Measurements from ENCODE around the gene ENPP3. TPM values are rescaled to one million over a fixed set of nuclear protein-coding genes. Genes with fewer than 3 reads are reported as not detected.

ENPP3 gene
- total and polyA plus RNA-seq, 3 donors from 2014 or later = 1.6 to 3.3 (median 2.8) TPM

- 68 to 77% methylated on average over 3 of the region's 3 CpGs for WGBS, 2 donors
- H3K9me3 ChIP-seq = no peaks in the 10 kb centered on the region
- no peaks in the 10 kb centered on the region for H3K36me3 ChIP-seq (ENCODE audit: low read depth, missing control alignments)
- H3K27ac ChIP-seq = no peak overlapping the region
- H3K4me1 ChIP-seq = no peaks in the 10 kb centered on the region
- DNase-seq = no peak
- no peak overlapping the region for H3K4me3 ChIP-seq
- H3K27me3 ChIP-seq = no peaks in the 10 kb centered on the region
- TF ChIP-seq POLR2A (IDR thresholded peaks at IDR 0.05) (no peak), CTCF (IDR thresholded peaks at IDR 0.05) (no peak)
- intact Hi-C loops (cut with DNase I; ENCODE audit: low total_unique reads) = no loop called here
Measured at GRCh38 chr6:131640576-131640975, 3.5 kb downstream of the ENPP3 start.

GRCh38 chr6:131641554-131641953 is 4.5 kb downstream of the ENPP3 start:
- WGBS, 2 donors = 90 to 100% methylated on average over 1 of the region's 1 CpG

GRCh38 chr6:131642565-131642964 is 5.5 kb downstream of the ENPP3 start:
- Histone ChIP-seq H3K4me1 (no peaks in the 10 kb centered on the region), H3K27ac (no peak overlapping the region), H3K27me3 (no peaks in the 10 kb centered on the region), H3K9me3 (no peaks in the 10 kb centered on the region), H3K4me3 (no peak overlapping the region), H3K36me3 (ENCODE audit: low read depth, missing control alignments) (no peaks in the 10 kb centered on the region)
- TF ChIP-seq CTCF (IDR thresholded peaks at IDR 0.05) (no peak), POLR2A (IDR thresholded peaks at IDR 0.05) (no peak)
- 84 to 94% methylated on average over 6 of the region's 6 CpGs for WGBS, 2 donors
- intact Hi-C loops (cut with DNase I; ENCODE audit: low total_unique reads) = no loop called here
- DNase-seq = no peak

More at GRCh38 chr6:131641554-131641953, 4.5 kb downstream of the ENPP3 start:
- Histone ChIP-seq H3K4me3 (no peak overlapping the region), H3K27me3 (no peaks in the 10 kb centered on the region), H3K27ac (no peak overlapping the region), H3K9me3 (no peaks in the 10 kb centered on the region), H3K4me1 (no peaks in the 10 kb centered on the region), H3K36me3 (ENCODE audit: low read depth, missing control alignments) (no peaks in the 10 kb centered on the region)
- intact Hi-C loops (cut with DNase I; ENCODE audit: low total_unique reads) = no loop called here
- TF ChIP-seq POLR2A (IDR thresholded peaks at IDR 0.05) = no peak
- no peak for TF ChIP-seq CTCF (IDR thresholded peaks at IDR 0.05)
- no peak for DNase-seq

GRCh38 chr6:131642987-131643611 is 6.0 kb downstream of the ENPP3 start:
- intact Hi-C loops (cut with DNase I; ENCODE audit: low total_unique reads) = no loop called here
- H3K36me3 ChIP-seq (ENCODE audit: low read depth, missing control alignments) = no peaks in the 10 kb centered on the region
- WGBS, 2 donors = 70 to 73% methylated on average over 3 of the region's 3 CpGs
- DNase-seq = peak; percentile 89
- H3K27me3 ChIP-seq = no peaks in the 10 kb centered on the region
- H3K4me1 ChIP-seq = no peaks in the 10 kb centered on the region
- no peaks in the 10 kb centered on the region for H3K9me3 ChIP-seq
- no peak for TF ChIP-seq CTCF (IDR thresholded peaks at IDR 0.05)
- H3K4me3 ChIP-seq = no peak overlapping the region
- H3K27ac ChIP-seq = no peak overlapping the region

- H3K4me3 ChIP-seq = no peak overlapping the region
- no peak for TF ChIP-seq CTCF (IDR thresholded peaks at IDR 0.05)
- no peak for TF ChIP-seq POLR2A (IDR thresholded peaks at IDR 0.05)
- no peaks in the 10 kb centered on the region for H3K4me1 ChIP-seq
- no peaks in the 10 kb centered on the region for H3K36me3 ChIP-seq (ENCODE audit: low read depth, missing control alignments)
- no peaks in the 10 kb centered on the region for H3K9me3 ChIP-seq
- H3K27me3 ChIP-seq = no peaks in the 10 kb centered on the region
- DNase-seq = no peak
- intact Hi-C loops (cut with DNase I; ENCODE audit: low total_unique reads) = no loop called here
- 70 to 72% methylated on average over 2 of the region's 2 CpGs for WGBS, 2 donors
- no peak overlapping the region for H3K27ac ChIP-seq
Measured at GRCh38 chr6:131643855-131644460, 6.9 kb downstream of the ENPP3 start.

Measured in testis (tissue), 3 donors.